ENCODE results near the gene GJB6.
A peak's percentile ranks its signal among the peaks of the same experiment; 100 is the strongest.

Gene GJB6

DNA sequence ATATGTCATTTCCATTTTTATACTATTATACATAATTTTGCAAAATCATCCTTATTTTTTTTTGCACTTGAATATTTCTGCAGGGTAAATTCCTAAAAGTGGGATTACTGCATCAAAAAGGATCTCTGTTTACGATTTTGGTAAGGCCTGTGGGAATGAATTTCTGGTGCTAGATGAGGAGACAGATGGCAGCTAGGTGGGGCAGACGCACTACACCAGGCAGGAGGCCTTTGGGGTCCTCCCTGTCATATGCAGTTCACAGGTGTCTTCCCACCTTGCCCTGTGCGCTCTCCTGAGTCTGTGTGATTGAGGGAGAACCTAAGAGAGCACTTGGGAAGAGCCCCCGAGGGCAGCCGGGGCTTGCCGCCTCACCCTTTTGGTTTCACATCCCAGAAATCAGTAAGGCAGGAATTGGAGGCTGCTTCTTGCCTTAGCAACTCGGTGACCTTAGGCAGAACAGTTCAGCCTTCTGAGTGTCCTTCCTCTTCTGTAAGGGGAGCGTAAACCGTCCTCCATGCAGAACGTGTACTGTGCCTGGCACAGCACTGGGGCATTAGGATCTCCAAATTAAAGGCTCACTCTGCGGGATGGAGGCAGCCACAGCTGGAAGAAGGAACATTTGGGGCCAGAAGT is 25.9 kb downstream of the GJB6 start:
- no peak overlapping the region for H3K4me3 ChIP-seq
- in situ Hi-C loops (cut with MboI; ENCODE audit: low sequenced_read_pairs) = no loop called here
- H3K9me3 ChIP-seq = no peaks in the 10 kb centered on the region
- no peaks in the 10 kb centered on the region for H3K4me1 ChIP-seq
- H3K36me3 ChIP-seq (replicated peaks) = no peaks in the 10 kb centered on the region
- H3K27me3 ChIP-seq (ENCODE audit: low read depth) = no peaks in the 10 kb centered on the region
- no peak for DNase-seq (ENCODE audit: low spot score in 2 of 2)

DNA sequence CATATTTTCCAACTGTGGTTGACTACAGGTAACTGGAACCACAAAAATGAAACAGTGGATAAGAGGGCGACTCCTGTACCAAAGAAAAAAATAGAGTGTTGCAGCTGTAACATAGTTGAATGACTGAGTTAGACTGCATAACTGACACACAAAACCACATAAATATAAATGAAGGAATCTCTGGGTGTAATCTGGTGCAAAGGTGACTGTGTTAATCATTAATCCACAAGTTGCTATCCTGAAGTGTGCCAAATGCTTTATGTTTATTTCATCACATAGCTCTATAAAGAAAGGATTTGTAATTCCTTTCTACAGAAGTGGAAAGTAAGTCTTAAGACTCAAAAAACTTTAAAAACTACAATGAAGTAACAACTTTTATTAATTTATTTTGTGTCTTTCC is 33.3 kb downstream of the GJB6 start:
- in situ Hi-C loops (cut with MboI; ENCODE audit: low sequenced_read_pairs) = loop anchor here (25.0 kb wide), 1 partner anchor 639 kb away; no protein-coding TSS in a partner anchor
- peaks cover 33% of the 10 kb centered on the region for H3K27me3 ChIP-seq (ENCODE audit: low read depth)

DNA sequence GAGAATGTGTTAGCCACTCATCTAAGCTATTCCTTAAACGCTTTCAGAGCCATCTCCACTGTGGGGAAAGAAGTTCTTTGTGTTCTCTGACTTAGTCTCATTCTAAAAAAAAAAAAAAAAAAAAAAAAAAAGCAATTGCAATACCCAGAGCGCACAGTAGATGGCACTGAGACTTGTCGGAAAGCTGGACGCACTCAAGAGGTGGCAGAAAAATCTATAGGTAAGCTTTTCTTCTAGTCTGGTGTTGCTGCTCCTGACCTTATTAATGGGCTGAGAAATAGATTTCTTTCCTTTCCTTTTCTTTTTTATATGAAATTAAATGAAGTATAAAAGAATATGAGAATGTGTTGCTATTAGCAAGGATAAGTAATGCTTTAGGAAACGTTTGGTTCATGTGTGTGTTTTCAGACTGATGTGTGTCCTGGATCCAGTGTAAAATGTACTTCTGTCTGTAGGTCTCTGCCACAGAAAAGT is 34.7 kb downstream of the GJB6 start:
- DNase-seq (ENCODE audit: low spot score in 2 of 2) = peak; percentile 21 to 52
- no peaks in the 10 kb centered on the region; the same call in none of the 2 replicates for H3K4me1 ChIP-seq
- H3K4me3 ChIP-seq = no peak overlapping the region
- in situ Hi-C loops (cut with MboI; ENCODE audit: low sequenced_read_pairs) = loop anchor here (25.0 kb wide), 1 partner anchor 640 kb away; no protein-coding TSS in a partner anchor
- peaks cover 2% of the 10 kb centered on the region; the same call in 1 of the 2 replicates for H3K9me3 ChIP-seq
- no peaks in the 10 kb centered on the region for H3K36me3 ChIP-seq (replicated peaks)
- H3K27me3 ChIP-seq (ENCODE audit: low read depth) = peaks cover 41% of the 10 kb centered on the region

More for the DNA sequence above, 33.3 kb downstream of the GJB6 start:
- Histone ChIP-seq H3K4me1 (no peaks in the 10 kb centered on the region; the same call in 1 of the 2 replicates), H3K4me3 (no peak overlapping the region), H3K9me3 (peaks cover 2% of the 10 kb centered on the region; the same call in 1 of the 2 replicates), H3K36me3 (replicated peaks) (no peaks in the 10 kb centered on the region)
- no peak for DNase-seq (ENCODE audit: low spot score in 2 of 2)

DNA sequence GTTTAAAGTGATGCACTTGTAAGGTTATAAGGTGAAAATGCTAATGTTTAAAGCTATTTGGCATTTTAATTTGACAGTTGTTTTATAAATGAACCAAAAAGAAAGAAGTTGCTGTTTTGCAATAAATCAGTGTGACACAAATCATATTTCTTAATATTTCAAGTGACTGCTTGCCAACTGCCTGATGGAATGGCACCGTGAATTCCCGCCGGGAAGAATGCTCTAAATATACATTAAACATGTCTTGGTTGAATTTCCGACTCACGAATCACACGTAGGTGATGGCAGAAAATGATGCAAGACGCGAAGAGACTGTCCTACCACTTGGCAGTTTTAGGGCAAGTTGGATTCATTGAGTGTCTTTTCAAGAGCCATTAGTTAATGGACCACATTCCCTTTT is 36.3 kb downstream of the GJB6 start:
- peaks cover 41% of the 10 kb centered on the region for H3K27me3 ChIP-seq (ENCODE audit: low read depth)
- no peaks in the 10 kb centered on the region for H3K36me3 ChIP-seq (replicated peaks)
- H3K4me1 ChIP-seq = no peaks in the 10 kb centered on the region; the same call in none of the 2 replicates
- no peak for DNase-seq (ENCODE audit: low spot score in 2 of 2)
- peaks cover 2% of the 10 kb centered on the region; the same call in 1 of the 2 replicates for H3K9me3 ChIP-seq
- in situ Hi-C loops (cut with MboI; ENCODE audit: low sequenced_read_pairs) = loop anchor here (25.0 kb wide), 1 partner anchor 642 kb away; no protein-coding TSS in a partner anchor
- no peak overlapping the region for H3K4me3 ChIP-seq

DNA sequence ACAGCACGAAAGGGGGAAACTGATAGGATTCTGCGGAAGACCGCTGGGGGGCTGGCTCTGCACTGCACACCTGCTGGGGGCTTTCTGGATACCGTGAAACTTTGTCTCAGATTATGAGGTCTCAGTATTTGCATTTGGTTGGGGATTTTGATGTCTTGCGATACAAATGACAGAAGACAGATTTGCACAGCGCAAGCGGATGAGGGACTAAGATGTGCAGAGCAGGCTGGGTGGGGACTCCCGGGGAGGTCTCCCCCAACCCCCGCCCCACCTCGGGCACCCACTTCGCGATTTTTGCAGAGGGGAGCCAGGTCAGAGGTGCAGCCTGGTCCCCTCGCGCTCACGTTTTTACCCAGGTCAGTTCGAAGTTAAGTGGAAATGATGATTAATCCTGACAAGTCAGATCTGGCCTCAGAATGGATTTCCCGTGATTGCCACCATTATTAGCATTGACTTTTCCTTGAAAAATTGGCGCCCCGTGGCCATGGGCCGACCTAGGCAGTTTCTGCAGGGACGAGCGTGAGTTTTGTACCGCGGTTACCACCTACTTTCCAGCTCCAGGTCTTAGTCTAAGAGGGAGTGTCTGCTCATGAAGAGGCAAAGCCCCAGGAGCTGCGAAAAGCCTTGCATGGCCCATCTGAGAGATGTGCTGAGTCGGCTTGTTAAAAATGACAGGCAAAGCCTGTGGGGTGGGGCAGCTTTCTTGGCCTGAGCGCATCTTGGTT is 38.0 kb downstream of the GJB6 start:
- in situ Hi-C loops (cut with MboI; ENCODE audit: low sequenced_read_pairs) = loop anchor here (25.0 kb wide), 1 partner anchor 643 kb away; no protein-coding TSS in a partner anchor
- Histone ChIP-seq H3K27me3 (ENCODE audit: low read depth) (peaks cover 41% of the 10 kb centered on the region), H3K36me3 (replicated peaks) (no peaks in the 10 kb centered on the region)

DNA sequence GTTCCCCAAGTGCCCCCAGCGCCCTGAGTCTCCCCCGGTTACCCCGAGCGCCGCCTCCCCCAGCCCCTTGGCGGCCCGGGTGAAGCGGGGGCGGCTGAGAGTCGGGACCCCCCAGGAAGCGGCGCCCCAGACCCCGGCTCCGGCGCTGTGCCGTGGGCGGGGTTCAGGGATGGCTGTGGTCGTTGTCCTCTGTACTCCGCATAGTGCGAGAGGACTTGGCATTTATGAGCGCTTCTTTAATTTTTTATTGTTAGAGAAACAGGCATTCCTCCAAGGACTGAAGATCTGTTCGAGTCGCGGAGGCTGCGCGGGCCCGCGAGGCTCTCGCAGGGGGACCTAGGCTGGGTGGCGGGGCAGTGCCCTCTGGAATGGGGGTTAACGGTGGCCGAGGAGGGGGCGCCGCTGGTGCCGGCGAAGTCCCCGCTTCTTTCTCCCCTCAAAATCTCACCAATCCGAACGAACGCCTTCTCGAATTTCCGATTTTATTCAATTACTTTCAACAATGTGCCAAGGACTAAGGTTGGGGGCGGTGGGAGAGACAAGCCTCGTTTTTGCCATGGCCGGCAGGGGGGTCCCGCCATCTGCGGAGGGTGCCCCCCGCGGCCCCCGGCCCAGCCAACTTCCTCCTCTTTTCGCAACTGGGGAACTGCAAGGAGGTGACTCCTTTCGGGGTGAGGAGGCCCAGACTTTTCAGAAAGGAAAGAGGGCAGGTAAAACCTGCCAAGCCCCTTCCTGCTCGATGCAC is 38.8 kb downstream of the GJB6 start:
- H3K4me1 ChIP-seq = no peaks in the 10 kb centered on the region; the same call in none of the 2 replicates
- in situ Hi-C loops (cut with MboI; ENCODE audit: low sequenced_read_pairs) = loop anchor here (25.0 kb wide), 1 partner anchor 644 kb away; no protein-coding TSS in a partner anchor
- H3K9me3 ChIP-seq = no peaks in the 10 kb centered on the region
- H3K36me3 ChIP-seq (replicated peaks) = no peaks in the 10 kb centered on the region
- H3K4me3 ChIP-seq = peak overlapping the region; percentile 37
- peak in 1 of 2 experiments; percentile 23 for DNase-seq (ENCODE audit: low spot score in 2 of 2)
- H3K27me3 ChIP-seq (ENCODE audit: low read depth) = peaks cover 41% of the 10 kb centered on the region

More for the DNA sequence above, 38.0 kb downstream of the GJB6 start:
- peak overlapping the region; percentile 37; the same call in 1 of the 2 replicates for H3K4me3 ChIP-seq
- H3K9me3 ChIP-seq = no peaks in the 10 kb centered on the region
- DNase-seq (ENCODE audit: low spot score in 2 of 2) = no peak
- H3K4me1 ChIP-seq = no peaks in the 10 kb centered on the region; the same call in none of the 2 replicates

DNA sequence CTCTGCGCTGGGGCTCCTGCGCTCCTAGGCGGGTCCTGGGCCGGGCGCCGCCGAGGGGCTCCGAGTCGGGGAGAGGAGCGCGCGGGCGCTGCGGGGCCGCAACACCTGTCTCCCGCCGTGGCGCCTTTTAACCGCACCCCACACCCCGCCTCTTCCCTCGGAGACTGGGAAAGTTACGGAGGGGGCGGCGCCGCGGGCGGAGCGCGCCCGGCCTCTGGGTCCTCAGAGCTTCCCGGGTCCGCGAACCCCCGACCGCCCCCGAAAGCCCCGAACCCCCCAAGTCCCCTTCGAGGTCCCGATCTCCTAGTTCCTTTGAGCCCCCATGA is 39.3 kb downstream of the GJB6 start, which contains the start of gene GJB2:
Gene GJB2 (minus strand): TSS at position 103 of the 326 bp plus-strand sequence. CDS start 3,357 bp downstream, outside the sequence.
- peaks cover 41% of the 10 kb centered on the region for H3K27me3 ChIP-seq (ENCODE audit: low read depth)
- peak within 1 kb of the TSS; percentile 37 for H3K4me3 ChIP-seq
- H3K4me1 ChIP-seq = no peaks in the 10 kb centered on the region; the same call in none of the 2 replicates
- in situ Hi-C loops (cut with MboI; ENCODE audit: low sequenced_read_pairs) = loop anchor here (25.0 kb wide), 1 partner anchor 645 kb away; no protein-coding TSS in a partner anchor
- H3K9me3 ChIP-seq = no peaks in the 10 kb centered on the region
- DNase-seq (ENCODE audit: low spot score in 2 of 2) = peak; percentile 11 to 63
- H3K36me3 ChIP-seq (replicated peaks) = no peaks in the 10 kb centered on the region

DNA sequence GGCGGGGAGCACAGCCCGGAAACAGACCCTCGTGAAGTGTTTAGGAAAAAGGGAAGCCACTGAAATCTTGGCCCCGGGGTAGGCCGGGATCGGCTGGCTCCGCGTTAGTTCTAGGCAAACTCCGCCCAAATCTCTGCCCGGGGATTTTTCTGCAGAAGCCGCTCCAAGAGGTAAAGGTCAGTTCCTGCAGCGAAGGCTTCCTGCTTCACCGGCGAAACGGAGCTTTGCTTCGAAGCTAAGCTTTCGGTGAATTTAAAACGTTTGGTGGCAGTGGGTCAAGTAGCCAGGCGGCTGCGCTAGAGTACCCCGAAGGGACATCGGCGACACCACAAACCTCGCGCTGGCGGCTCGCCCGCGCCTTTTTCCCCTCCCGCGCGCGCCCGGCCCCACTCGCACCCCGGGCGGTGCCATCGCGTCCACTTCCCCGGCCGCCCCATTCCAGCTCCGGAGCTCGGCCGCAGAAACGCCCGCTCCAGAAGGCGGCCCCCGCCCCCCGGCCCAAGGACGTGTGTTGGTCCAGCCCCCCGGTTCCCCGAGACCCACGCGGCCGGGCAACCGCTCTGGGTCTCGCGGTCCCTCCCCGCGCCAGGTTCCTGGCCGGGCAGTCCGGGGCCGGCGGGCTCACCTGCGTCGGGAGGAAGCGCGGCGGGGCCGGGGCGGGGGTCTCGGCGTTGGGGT is 39.8 kb downstream of the GJB6 start:
- Histone ChIP-seq H3K36me3 (replicated peaks) (no peaks in the 10 kb centered on the region), H3K27me3 (ENCODE audit: low read depth) (peaks cover 41% of the 10 kb centered on the region), H3K9me3 (no peaks in the 10 kb centered on the region), H3K4me3 (peak overlapping the region; percentile 37), H3K4me1 (no peaks in the 10 kb centered on the region; the same call in none of the 2 replicates)
- in situ Hi-C loops (cut with MboI; ENCODE audit: low sequenced_read_pairs) = loop anchor here (25.0 kb wide), 1 partner anchor 645 kb away; no protein-coding TSS in a partner anchor
- peak; percentile 4 to 57 for DNase-seq (ENCODE audit: low spot score in 2 of 2)

DNA sequence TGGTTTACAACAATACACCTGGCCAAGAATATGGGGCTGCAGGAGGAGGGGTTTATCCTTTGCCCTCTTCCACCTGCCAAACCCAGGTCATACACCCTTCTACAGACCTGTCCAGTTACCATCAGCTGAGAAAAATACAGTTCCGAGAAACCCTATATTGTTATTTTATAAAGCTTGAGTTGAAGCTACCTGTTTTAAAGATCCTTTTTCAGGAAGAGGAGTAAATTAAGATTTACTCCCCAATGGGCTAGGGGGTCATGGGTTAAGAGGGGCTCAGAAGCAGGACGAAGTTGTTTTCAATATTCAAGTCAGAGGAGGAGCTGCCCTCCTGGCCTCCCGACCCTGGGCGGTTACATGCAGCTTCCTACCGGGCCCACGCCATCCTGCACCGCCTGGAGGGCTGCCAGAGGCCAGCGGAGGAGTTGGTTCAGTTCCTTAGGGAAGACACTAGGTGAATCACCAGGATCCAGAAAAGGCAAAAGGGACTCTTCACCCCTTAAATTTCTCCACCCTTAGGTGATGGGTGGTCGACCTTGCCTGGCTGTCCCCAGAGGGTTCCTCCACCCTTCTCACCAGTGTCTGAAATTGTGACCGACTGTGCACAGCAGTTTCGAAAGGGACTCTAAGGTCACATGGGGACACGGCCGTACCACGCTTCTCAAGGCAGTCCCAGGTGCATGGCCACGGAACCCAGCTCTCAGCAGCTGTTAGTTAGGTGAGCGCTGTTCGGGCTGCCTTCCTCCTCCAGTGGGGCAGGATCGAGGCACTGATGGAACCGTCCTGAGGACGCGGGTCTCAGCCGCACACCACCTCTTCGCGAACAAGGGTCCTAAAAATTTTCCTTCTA is 40.6 kb downstream of the GJB6 start:
- Histone ChIP-seq H3K4me3 (peak overlapping the region; percentile 37), H3K27me3 (ENCODE audit: low read depth) (peaks cover 36% of the 10 kb centered on the region), H3K9me3 (no peaks in the 10 kb centered on the region), H3K4me1 (no peaks in the 10 kb centered on the region; the same call in none of the 2 replicates), H3K36me3 (replicated peaks) (no peaks in the 10 kb centered on the region)
- in situ Hi-C loops (cut with MboI; ENCODE audit: low sequenced_read_pairs) = loop anchor here (25.0 kb wide), 1 partner anchor 646 kb away; no protein-coding TSS in a partner anchor
- no peak for DNase-seq (ENCODE audit: low spot score in 2 of 2)

DNA sequence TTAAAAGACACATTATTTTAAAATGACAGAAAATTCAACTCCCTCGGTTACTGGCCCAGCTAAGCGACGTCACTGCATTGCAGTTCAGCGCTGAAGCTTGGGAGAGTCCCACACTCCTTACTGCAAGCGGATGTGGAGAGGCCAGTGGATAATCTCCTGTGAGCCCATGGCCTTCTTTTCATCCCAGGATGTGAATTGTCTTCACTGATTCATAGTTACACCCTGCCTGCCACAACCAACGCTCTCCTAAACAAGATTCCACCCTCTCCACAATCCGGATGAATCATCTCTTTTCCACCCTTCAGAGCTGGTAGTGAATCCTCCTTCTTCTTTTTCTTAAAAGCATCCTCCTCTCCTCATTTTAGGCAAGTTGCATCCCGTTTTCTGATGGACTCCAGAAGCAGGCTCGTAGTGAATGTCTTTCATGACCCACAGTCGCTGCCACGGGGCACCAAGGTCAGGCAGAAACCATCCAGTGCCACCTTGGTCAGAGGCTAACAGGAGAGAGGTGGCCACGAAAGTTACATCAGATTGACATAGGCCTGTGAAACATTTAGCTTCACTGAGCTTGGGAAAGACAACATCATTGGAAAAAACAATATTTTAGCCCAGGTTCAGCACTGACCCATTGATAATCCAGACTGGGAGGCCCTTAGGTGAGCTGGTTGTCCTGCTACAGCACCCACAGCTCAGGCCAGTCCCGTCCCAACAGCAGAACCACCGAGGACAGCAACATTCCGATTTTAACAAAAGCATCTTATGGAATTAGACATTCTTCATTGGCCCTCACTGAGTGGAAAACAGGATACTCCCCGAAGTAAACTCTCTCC is 41.4 kb downstream of the GJB6 start:
- in situ Hi-C loops (cut with MboI; ENCODE audit: low sequenced_read_pairs) = loop anchor here (25.0 kb wide), 1 partner anchor 647 kb away; no protein-coding TSS in a partner anchor
- H3K36me3 ChIP-seq (replicated peaks) = no peaks in the 10 kb centered on the region
- no peak for DNase-seq (ENCODE audit: low spot score in 2 of 2)
- H3K9me3 ChIP-seq = no peaks in the 10 kb centered on the region
- no peaks in the 10 kb centered on the region; the same call in none of the 2 replicates for H3K4me1 ChIP-seq
- H3K27me3 ChIP-seq (ENCODE audit: low read depth) = peaks cover 27% of the 10 kb centered on the region
- no peak overlapping the region for H3K4me3 ChIP-seq

DNA sequence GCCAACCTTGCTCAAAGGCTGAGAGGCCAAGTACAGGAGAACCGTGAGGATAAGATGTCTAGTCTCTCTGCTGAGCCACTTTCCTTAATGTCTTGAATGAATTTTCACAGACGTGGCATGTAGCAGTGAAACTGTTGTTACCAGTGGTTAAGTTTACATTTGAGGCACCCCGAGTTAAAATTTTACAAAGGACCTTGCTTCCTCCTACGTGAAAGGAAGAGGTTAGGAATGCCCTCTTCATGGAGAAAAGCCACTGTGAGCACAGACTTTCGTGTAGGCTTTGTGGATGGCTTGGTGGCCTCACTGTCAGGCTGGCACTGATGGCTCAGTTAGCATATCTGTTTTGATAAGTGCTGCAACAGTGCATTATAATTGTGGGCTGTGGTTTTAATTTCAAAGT is 42.0 kb downstream of the GJB6 start:
- in situ Hi-C loops (cut with MboI; ENCODE audit: low sequenced_read_pairs) = loop anchor here (25.0 kb wide), 1 partner anchor 647 kb away; no protein-coding TSS in a partner anchor
- peaks cover 21% of the 10 kb centered on the region for H3K27me3 ChIP-seq (ENCODE audit: low read depth)

More for the DNA sequence above, 42.0 kb downstream of the GJB6 start:
- Histone ChIP-seq H3K4me1 (no peaks in the 10 kb centered on the region; the same call in none of the 2 replicates), H3K36me3 (replicated peaks) (no peaks in the 10 kb centered on the region), H3K4me3 (no peak overlapping the region), H3K9me3 (no peaks in the 10 kb centered on the region)
- no peak for DNase-seq (ENCODE audit: low spot score in 2 of 2)
